Tibial nerve (tissue), 3 donors: ENCODE data around the gene PSMD14.

Experiments used
- POLR2A ChIP-seq, 2 donors: fragments of 450-650 bp; IDR thresholded peaks; one replicate each; pipeline ENCODE4 v1.6.1; 2017; ENCODE audit warnings: antibody characterized with exemption in 2 of 2, mild to moderate bottlenecking in 2 of 2, moderate library complexity in 2 of 2
- TF ChIP-seq, protein P1 (sequence below), 5 experiments: fragments of 200-600 bp in 3 of 5; fragments of 450-650 bp in 2 of 5; sonication (generic) in 3 of 5; IDR thresholded peaks; one replicate each; pipeline ENCODE4 v1.5.1; 2016 to 2019; ENCODE audit warnings: antibody characterized with exemption in 5 of 5, mild to moderate bottlenecking in 3 of 5, moderate library complexity in 2 of 5

DNA sequence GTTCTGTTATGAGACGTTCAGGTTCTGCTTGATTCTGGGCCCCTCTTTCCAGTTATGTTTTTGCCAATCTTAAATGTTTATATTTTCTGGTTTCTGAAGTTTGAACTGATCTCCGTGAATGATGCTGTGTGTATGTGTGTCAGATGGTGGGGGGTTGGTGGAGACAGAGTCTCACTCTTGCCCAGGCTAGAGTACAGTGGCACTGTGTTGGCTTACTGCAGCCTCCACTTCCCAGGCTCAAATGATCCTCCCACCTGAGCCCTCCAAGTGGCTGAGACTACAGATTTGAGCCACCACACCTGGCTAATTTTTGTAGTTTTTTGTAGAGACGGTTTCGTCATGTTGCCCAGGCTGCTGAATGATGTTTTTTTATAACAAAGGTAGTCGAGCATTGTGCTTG is 45.9 kb downstream of the PSMD14 start:
- TF ChIP-seq POLR2A (IDR thresholded peaks at IDR 0.05): no peak
- TF ChIP-seq, protein P1, sequence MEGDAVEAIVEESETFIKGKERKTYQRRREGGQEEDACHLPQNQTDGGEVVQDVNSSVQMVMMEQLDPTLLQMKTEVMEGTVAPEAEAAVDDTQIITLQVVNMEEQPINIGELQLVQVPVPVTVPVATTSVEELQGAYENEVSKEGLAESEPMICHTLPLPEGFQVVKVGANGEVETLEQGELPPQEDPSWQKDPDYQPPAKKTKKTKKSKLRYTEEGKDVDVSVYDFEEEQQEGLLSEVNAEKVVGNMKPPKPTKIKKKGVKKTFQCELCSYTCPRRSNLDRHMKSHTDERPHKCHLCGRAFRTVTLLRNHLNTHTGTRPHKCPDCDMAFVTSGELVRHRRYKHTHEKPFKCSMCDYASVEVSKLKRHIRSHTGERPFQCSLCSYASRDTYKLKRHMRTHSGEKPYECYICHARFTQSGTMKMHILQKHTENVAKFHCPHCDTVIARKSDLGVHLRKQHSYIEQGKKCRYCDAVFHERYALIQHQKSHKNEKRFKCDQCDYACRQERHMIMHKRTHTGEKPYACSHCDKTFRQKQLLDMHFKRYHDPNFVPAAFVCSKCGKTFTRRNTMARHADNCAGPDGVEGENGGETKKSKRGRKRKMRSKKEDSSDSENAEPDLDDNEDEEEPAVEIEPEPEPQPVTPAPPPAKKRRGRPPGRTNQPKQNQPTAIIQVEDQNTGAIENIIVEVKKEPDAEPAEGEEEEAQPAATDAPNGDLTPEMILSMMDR (IDR thresholded peaks at IDR 0.05): no peak
